NT2/D1 (cell line): ENCODE measurements around the gene SSH2.

Source experiments
- YY1 ChIP-seq: IDR thresholded peaks from 2 replicates; pipeline ENCODE4 v1.6.1; 2011; ENCODE audit not compliant: insufficient read length, insufficient read depth
- ZNF274 ChIP-seq: IDR thresholded peaks from 2 replicates; pipeline ENCODE4 v1.6.1; 2011; ENCODE audit warnings: mild to moderate bottlenecking, low read depth, low read length

DNA sequence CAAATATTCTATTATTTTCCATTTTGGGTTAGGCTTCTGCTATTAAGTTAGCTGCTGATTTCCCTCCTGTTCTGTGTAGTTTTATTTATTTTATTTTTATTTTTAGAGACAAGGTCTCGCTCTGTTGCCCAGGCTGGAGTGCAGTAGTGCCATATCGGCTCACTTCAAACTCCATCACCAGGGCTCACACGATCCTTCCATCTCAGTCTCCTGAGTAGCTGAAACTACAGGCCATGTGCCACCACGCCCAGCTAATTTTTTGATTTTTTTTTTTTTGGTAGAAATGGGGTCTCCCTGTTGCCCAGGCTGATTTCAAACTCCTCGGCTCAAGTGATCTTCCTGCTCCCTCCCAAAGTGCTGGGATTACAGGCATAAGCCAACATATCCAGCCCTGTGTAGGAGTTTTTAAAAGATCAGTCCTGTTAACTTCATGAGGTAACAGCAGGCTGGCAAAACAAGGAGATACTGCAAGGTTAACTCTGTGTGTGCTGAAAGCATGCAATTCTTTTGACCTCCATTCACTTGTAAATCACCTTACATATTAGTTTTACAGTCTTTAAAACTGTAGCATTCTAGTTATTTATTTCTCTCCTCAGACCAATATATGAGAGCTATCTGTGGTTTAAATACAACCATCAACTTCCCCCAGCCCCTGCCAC, 63.2 kb downstream of the SSH2 start:
- TF ChIP-seq YY1 (no peak), ZNF274 (no peak)
